HepG2 (cell line): ENCODE data around the gene UBQLN4. TPM values are rescaled to one million over a fixed set of nuclear protein-coding genes. Genes with fewer than 3 reads are reported as not detected.

Source experiments
- ATF7 ChIP-seq, 2 experiments: fragments of 450-650 bp in 1 of 2; sonication (generic) in 1 of 2; formaldehyde crosslinking in 1 of 2; IDR thresholded peaks; 2 replicates each; pipeline versions ENCODE4 v1.4.0 to v1.6.1; 2016 to 2020; ENCODE audit warnings: antibody characterized with exemption in 1 of 2, mild to moderate bottlenecking in 1 of 2, missing genetic modification reagents in 1 of 2
- ATRX ChIP-seq: sonication (generic); formaldehyde crosslinking; IDR thresholded peaks from 2 replicates; pipeline ENCODE4 v1.4.0; 2020; ENCODE audit warnings: missing genetic modification reagents, borderline replicate concordance
- HOXD1 ChIP-seq: sonication (generic); formaldehyde crosslinking; IDR thresholded peaks from 2 replicates; pipeline ENCODE4 v1.5.0; 2020; ENCODE audit warnings: missing genetic modification reagents
- MED13 ChIP-seq: sonication (generic); formaldehyde crosslinking; IDR thresholded peaks from 2 replicates; pipeline ENCODE4 v1.5.0; 2020; ENCODE audit warnings: missing genetic modification reagents
- PITX1 ChIP-seq: sonication (generic); formaldehyde crosslinking; IDR thresholded peaks from 2 replicates; pipeline ENCODE4 v1.5.1; 2020; ENCODE audit warnings: mild to moderate bottlenecking, missing genetic modification reagents
- PRMT3 ChIP-seq: sonication (generic); formaldehyde crosslinking; IDR thresholded peaks from 2 replicates; pipeline ENCODE4 v1.8.1; 2022; ENCODE audit warnings: low read depth, mild to moderate bottlenecking, moderate library complexity, missing genetic modification reagents, borderline replicate concordance
- PTBP1 ChIP-seq: fragments of 200-400 bp; formaldehyde crosslinking; IDR thresholded peaks from 2 replicates; pipeline ENCODE4 v1.6.1; 2018; ENCODE audit warnings: low read length, low read depth; ENCODE audit not compliant: poor library complexity, severe bottlenecking
- TBP ChIP-seq: sonication (generic); formaldehyde crosslinking; IDR thresholded peaks from 2 replicates; pipeline ENCODE4 v1.5.0; 2020; ENCODE audit warnings: missing genetic modification reagents
- ZNF543 ChIP-seq: sonication (generic); formaldehyde crosslinking; IDR thresholded peaks from 2 replicates; pipeline ENCODE4 v1.4.0; 2020; ENCODE audit warnings: mild to moderate bottlenecking, missing genetic modification reagents
- ZNF839 ChIP-seq: sonication (generic); formaldehyde crosslinking; IDR thresholded peaks from 2 replicates; pipeline ENCODE4 v1.4.0; 2020; ENCODE audit warnings: missing genetic modification reagents, mild to moderate bottlenecking, borderline replicate concordance
- polyA plus RNA-seq, 8 experiments: library from polyadenylated mRNA; depleted of rRNA in 3 of 8; stranded (reverse) in 7 of 8; unstranded in 1 of 8; fragments of >200 nt; fragmentation: Illumina TruSeq in 4 of 8; extraction: Trizol in 4 of 8; gene quantifications; 2 replicates each; pipeline versions ENCODE4 v1.2.1 to v1.2.3, GENCODE V29; 2011 to 2016; ENCODE audit warnings: low read depth in 4 of 8, missing spikeins in 1 of 8, mixed read lengths in 1 of 8; ENCODE audit not compliant: insufficient read depth in 1 of 8
- total RNA-seq, 5 experiments: library from RNA; depleted of rRNA; stranded (reverse); fragments of >200 nt; fragmentation: Illumina TruSeq; extraction: Trizol; gene quantifications; 2 replicates each; pipeline ENCODE4 v1.2.3, GENCODE V29; 2016; ENCODE audit warnings: low read depth in 1 of 5
- TF ChIP-seq, protein P1 (sequence below): sonication (generic); formaldehyde crosslinking; IDR thresholded peaks from 2 replicates; pipeline ENCODE4 v1.4.0; 2020; ENCODE audit warnings: mild to moderate bottlenecking, missing genetic modification reagents, borderline replicate concordance
- TF ChIP-seq, protein P2 (sequence below): sonication (generic); formaldehyde crosslinking; IDR thresholded peaks from 2 replicates; pipeline ENCODE4 v1.4.0; 2020; ENCODE audit warnings: missing genetic modification reagents
- TF ChIP-seq, protein P3 (sequence below): sonication (generic); formaldehyde crosslinking; IDR thresholded peaks from 2 replicates; pipeline ENCODE4 v1.4.0; 2020; ENCODE audit warnings: mild to moderate bottlenecking, missing genetic modification reagents
- TF ChIP-seq, protein P4 (sequence below): IDR thresholded peaks from 2 replicates; pipeline ENCODE4 v1.6.1; 2016; ENCODE audit warnings: missing genetic modification reagents, missing compliant biosample characterization
- TF ChIP-seq, protein P5 (sequence below): sonication (generic); formaldehyde crosslinking; IDR thresholded peaks from 2 replicates; pipeline ENCODE4 v1.9.0; 2021; ENCODE audit warnings: missing genetic modification reagents, mild to moderate bottlenecking, borderline replicate concordance

Gene UBQLN4
- total and polyA plus RNA-seq, 2 of the 13 experiments (the other 11 are each of a cell fraction or from before 2014, with no cell fraction given): 31.5 to 39.8 TPM

DNA sequence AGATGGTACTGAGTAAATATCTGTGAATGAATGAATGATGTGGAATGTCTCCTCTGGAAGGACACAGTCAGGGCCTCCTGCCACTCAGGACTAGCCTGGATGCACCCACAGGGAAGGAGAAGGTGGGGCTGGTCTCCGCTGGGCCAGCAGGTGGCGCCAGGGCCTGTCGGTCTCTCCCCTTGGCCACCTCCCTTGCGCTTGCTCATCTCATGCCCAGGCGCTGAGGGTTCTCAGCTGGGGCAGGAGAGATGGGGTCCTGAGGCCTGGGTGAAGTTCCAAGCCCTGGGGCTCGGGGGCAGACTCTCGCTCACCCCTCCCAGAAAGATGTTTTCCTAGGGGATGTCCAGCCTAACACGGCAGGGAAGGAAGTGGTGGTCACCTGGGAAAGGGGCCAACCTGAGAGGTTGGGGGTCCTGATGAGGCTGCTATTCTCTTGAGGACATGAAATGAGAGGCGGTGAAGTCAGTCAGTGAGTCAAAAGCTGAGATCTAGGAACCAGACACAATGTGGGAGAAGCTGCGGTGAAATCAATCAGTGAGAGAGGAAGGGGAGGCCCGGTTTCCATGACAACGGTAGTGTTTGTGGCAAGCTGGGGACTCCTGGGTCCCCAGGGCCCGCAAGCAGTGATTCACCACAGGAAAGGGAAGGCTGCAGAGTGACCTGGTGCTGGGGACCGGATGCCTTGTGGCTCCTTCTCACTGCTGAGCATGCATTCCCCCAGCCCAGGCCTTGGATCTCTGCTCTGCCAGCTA, 43.2 kb upstream of the UBQLN4 start (continued):
- TF ChIP-seq, protein P1, sequence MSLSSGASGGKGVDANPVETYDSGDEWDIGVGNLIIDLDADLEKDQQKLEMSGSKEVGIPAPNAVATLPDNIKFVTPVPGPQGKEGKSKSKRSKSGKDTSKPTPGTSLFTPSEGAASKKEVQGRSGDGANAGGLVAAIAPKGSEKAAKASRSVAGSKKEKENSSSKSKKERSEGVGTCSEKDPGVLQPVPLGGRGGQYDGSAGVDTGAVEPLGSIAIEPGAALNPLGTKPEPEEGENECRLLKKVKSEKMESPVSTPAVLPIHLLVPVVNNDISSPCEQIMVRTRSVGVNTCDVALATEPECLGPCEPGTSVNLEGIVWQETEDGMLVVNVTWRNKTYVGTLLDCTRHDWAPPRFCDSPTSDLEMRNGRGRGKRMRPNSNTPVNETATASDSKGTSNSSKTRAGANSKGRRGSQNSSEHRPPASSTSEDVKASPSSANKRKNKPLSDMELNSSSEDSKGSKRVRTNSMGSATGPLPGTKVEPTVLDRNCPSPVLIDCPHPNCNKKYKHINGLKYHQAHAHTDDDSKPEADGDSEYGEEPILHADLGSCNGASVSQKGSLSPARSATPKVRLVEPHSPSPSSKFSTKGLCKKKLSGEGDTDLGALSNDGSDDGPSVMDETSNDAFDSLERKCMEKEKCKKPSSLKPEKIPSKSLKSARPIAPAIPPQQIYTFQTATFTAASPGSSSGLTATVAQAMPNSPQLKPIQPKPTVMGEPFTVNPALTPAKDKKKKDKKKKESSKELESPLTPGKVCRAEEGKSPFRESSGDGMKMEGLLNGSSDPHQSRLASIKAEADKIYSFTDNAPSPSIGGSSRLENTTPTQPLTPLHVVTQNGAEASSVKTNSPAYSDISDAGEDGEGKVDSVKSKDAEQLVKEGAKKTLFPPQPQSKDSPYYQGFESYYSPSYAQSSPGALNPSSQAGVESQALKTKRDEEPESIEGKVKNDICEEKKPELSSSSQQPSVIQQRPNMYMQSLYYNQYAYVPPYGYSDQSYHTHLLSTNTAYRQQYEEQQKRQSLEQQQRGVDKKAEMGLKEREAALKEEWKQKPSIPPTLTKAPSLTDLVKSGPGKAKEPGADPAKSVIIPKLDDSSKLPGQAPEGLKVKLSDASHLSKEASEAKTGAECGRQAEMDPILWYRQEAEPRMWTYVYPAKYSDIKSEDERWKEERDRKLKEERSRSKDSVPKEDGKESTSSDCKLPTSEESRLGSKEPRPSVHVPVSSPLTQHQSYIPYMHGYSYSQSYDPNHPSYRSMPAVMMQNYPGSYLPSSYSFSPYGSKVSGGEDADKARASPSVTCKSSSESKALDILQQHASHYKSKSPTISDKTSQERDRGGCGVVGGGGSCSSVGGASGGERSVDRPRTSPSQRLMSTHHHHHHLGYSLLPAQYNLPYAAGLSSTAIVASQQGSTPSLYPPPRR (CRISPR knock-in tag): 0 out of 2 replicates have a peak, but pooled peaks have one; percentile 32
- TF ChIP-seq ZNF543 (CRISPR knock-in tag) (no peak), PITX1 (CRISPR knock-in tag) (peak; percentile 68), ZNF839 (CRISPR knock-in tag) (no peak), MED13 (CRISPR knock-in tag) (no peak), PTBP1 (no peak), PRMT3 (CRISPR knock-in tag) (no peak), ATRX (CRISPR knock-in tag) (no peak), ATF7 (IDR thresholded peaks at IDR 0.05) (no peak), ATF7 (CRISPR knock-in tag; IDR thresholded peaks at IDR 0.05) (no peak), TBP (no peak), HOXD1 (no peak)
- TF ChIP-seq, protein P2, sequence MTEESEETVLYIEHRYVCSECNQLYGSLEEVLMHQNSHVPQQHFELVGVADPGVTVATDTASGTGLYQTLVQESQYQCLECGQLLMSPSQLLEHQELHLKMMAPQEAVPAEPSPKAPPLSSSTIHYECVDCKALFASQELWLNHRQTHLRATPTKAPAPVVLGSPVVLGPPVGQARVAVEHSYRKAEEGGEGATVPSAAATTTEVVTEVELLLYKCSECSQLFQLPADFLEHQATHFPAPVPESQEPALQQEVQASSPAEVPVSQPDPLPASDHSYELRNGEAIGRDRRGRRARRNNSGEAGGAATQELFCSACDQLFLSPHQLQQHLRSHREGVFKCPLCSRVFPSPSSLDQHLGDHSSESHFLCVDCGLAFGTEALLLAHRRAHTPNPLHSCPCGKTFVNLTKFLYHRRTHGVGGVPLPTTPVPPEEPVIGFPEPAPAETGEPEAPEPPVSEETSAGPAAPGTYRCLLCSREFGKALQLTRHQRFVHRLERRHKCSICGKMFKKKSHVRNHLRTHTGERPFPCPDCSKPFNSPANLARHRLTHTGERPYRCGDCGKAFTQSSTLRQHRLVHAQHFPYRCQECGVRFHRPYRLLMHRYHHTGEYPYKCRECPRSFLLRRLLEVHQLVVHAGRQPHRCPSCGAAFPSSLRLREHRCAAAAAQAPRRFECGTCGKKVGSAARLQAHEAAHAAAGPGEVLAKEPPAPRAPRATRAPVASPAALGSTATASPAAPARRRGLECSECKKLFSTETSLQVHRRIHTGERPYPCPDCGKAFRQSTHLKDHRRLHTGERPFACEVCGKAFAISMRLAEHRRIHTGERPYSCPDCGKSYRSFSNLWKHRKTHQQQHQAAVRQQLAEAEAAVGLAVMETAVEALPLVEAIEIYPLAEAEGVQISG (CRISPR knock-in tag): peak; percentile 49; the same call in 1 of the 2 replicates
- TF ChIP-seq, protein P3, sequence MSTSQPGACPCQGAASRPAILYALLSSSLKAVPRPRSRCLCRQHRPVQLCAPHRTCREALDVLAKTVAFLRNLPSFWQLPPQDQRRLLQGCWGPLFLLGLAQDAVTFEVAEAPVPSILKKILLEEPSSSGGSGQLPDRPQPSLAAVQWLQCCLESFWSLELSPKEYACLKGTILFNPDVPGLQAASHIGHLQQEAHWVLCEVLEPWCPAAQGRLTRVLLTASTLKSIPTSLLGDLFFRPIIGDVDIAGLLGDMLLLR (CRISPR knock-in tag): no peak
- TF ChIP-seq, protein P4, sequence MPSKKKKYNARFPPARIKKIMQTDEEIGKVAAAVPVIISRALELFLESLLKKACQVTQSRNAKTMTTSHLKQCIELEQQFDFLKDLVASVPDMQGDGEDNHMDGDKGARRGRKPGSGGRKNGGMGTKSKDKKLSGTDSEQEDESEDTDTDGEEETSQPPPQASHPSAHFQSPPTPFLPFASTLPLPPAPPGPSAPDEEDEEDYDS (CRISPR knock-in tag): peak; percentile 26; the same call in 1 of the 2 replicates
- TF ChIP-seq, protein P5, sequence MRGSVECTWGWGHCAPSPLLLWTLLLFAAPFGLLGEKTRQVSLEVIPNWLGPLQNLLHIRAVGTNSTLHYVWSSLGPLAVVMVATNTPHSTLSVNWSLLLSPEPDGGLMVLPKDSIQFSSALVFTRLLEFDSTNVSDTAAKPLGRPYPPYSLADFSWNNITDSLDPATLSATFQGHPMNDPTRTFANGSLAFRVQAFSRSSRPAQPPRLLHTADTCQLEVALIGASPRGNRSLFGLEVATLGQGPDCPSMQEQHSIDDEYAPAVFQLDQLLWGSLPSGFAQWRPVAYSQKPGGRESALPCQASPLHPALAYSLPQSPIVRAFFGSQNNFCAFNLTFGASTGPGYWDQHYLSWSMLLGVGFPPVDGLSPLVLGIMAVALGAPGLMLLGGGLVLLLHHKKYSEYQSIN (CRISPR knock-in tag): no peak
